HG02943 (cell line): Measurements from ENCODE around the gene ABCC1.

ENCODE experiments used
- ATAC-seq: cut with Tn5 transposase; IDR thresholded peaks from one replicate; pipeline ENCODE4 v1.9.1; 2021; ENCODE audit warnings: mild to moderate bottlenecking, low read depth, moderate library complexity; ENCODE audit not compliant: unreplicated experiment

ABCC1 gene

DNA sequence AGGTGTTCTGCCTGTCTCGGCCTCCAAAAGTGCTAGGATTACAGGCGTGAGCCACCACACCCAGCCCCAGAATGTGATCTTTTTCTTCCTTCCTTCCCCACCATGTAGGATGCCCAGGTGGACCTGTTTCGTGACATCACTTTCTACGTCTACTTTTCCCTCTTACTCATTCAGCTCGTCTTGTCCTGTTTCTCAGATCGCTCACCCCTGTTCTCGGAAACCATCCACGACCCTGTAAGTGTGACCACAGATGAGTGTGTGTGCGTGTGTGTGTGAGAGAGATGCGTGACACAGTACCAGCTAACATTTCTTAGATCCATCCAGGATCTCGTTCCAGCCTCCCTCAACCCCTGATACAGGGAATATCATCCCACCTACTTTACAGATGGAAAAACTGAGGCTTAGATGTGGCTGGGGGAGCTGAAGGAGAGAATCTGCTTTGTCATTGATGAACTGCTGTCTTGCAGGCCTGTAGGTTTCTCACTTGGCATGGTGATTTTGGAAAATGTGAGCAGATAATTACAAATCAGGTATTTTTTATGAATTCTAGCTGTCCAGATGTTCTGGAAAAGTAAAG, 67.1 kb downstream of the ABCC1 start:
- no peak for ATAC-seq

DNA sequence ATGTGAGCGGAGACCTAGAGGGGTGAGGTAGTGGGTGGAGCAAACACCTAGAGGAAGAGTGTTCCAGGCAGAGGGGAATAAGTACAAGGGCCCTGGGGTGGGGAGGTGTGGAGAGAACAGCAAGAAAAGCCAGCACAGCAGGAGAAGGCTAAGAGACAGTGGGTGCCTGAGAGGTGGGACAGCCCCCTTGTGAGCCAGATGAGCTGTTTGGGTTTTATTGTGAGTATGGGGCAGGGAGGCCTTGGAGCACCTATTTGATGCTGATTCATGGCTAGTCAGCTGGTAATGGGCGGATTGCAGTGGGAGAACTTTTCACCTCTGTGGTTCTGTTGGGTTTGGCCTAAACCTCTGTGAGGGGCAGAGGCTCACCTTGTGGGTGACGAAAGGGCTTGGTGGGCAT, 68.4 kb downstream of the ABCC1 start:
- no peak for ATAC-seq

DNA sequence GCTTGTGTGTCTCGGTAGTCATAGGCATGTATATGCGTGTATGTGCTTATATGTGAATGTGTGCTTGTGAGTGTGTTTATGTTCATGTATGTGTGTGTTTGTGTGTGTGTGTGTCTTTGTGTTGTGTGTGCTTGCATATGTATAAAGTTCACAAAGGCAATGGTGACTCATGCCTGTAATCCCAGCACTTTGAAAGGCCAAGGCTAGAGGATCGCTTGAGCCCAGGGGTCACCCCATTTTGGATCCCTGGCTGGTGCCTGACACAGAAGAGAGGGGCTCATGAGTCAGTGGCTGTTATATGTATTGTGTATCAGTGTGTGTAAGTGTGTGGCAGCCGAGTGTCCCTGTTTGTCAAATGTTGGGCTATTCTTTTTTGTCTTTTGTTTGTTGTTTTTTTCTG, 69.3 kb downstream of the ABCC1 start:
- ATAC-seq = no peak

DNA sequence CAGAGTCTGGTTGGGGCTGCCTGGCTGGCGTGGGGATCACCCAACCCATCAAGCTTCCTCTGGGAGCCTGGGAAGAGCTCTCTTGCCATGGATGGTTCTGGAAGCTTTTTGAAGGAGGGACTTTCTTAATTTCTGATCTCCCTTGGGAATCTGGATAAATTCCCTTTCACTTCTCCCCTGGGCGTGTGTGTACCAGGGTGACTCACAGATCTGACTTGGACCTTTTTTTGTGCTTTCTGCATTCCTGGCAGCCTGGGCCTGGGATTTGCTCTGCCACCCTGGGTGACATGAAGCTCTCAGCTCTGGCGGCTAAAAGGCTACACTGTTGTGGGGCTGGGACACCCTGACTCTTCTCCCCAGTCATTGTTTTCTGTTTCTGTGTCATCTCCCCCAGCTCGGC, 70.1 kb downstream of the ABCC1 start:
- no peak for ATAC-seq

DNA sequence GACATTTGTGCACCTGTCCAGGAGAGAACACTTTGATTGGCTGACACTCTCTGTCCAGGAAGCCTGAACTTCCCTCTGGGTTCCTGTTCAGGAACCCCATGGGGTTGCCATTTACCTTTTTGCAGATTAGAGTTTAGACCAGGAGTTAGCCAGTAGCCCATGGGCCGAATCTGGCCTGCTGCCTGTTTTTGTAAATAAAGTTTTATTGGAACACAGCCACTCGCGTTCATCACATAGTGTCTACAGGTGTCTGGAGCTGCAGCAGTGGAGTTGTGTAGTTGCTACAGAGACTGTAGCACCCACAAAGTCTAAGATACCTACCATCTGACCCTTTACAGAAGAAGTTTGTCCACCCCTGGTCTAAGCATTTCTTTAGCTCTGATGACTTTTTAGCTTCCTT, 70.9 kb downstream of the ABCC1 start:
- no peak for ATAC-seq

DNA sequence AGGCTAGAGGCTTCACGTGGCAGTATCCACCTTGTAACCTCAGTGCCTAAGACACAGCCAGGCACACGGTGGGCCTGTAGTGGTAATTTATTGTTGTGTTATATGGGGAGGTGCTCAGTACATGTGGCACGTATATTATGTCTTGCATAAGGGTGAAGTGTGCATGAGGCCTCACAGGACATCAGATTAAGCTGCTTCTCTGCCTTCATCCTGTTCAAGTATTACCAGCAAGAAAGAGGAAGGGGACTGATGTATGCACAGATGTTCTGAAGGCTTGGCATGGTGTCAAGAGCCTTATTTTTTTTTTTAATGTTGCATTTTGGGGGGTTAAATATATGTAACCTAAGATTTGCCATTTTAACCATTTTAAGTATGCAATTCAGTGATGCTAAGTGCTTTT, 71.6 kb downstream of the ABCC1 start:
- ATAC-seq = no peak

DNA sequence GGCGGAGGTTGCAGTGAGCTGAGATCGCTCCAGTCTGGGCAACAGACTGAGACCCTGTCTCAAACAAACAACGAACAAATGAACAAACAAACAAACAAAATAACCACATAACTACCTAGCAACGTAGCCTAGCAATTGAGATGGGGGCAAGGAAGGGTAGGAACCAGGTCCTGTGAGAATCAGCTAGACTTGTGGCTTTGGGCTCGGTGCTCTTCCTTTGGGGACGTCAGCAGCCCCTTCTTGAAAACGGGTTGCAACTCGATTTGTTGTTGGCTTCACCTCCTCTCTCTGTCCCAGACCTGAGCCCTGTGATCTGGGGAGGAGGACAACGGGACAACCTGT, 72.2 kb downstream of the ABCC1 start:
- no peak for ATAC-seq

DNA sequence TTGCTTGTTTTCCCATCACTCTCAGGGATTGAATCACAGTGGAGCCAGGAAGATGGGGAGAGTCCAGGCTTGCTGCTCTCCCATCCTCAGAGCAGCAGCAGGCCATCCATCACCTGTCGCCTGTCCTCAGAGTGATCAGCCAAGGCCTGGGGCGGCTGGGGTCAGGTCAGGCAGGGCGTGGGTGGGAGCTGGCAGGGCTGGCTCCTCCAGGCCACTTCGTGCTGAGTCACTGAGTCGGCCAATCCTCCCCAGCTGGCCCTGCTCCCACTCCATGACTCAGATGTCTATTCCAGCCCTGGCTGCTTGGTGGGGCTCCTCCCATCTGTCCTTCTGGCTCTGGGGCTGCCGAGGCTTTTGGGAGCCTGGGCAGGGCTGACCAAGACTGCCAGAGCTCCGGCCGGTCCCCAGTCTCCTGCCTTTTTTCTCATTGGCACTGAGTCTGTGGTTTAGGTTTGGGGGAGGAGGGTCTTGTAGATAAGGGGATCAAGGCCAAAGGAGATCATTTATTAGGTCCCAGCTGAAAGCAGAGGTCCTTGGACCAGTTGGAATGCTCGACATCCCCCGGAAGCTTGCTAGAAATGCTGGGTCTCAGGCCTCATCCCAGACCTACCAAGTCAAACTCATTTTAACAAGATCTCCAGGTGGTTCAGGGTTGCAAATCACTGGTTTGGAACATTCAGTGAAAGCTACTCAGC, 72.7 kb downstream of the ABCC1 start:
- ATAC-seq = no peak

DNA sequence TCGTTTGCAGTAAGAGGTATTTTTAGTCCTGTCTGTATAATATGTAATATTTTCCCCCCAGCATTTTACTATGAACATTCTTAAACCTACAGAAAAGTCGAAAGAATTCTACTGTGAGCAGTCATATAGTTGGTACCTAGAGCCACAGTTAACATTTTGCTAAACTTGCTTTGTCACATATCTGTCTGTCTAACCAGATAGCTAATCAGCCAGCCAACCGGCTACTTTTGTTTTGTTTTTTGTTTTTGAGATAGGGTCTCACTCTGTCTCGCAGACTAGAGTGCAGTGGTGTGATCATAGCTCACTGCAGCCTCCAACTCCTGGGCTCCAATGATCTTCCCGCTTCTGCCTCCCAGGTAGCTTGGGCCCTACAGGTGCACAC, 73.3 kb downstream of the ABCC1 start:
- no peak for ATAC-seq

DNA sequence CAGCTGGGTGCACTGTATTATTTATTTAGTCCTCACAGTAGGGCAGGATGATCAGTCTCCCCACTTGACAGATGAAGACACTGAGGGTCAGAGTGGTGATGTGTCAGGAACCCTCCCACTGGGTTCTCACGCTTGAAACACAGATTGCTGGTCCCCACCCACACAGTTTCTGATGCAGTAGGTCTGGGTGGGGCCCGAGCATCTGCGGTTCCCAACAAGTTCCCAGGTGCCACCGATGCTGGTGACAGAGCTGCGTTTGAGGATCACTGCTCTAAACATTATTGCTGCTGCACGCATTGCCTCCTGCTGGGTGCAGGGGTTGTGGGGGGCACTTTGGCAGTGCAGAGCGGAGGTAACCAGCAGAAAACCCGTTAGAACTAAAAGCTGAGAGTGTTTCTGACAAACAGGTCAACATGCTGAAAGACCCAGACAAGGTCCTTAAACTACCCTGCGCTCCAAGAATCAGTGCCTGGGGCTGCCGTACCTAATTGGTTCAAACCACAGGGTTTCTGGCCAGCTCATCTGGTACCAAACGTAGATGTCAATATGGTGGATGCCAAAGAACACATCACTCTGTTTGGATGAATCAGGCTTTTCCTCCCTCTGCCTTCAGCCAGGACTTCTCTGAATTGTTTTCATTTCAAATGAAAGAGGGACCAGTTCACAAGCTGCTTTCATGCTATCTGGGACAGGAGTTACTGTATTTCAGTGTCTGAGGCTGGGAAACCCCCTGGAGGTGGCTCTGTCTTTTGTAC, 76.0 kb downstream of the ABCC1 start:
- ATAC-seq = no peak

DNA sequence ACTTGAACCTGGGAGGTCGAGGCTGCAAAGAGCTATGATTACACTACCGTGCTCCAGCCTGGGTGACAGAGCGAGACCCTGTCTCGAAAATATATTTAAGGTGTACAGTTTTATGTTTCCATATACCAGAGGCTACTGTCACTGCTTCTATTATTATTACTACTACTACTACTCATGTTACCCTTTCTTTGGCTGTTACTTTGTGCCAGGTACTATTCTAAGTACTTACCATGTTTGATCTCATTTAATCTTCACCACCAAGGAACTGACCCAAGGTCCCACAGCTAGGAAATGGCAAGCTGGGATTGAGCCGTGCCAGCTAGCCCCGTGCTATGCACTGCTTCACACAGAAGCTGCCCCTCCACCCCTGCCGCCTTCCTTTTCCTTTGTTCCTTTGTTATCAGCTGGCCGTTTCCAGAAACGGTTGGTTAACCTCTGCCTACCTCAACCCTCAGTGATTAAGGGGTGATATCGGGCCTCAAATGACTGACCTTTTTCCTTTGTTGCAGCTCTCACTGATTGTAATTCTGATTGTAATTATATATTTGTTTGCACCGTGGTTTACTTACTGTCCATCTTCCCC, 78.4 kb downstream of the ABCC1 start:
- ATAC-seq = no peak

DNA sequence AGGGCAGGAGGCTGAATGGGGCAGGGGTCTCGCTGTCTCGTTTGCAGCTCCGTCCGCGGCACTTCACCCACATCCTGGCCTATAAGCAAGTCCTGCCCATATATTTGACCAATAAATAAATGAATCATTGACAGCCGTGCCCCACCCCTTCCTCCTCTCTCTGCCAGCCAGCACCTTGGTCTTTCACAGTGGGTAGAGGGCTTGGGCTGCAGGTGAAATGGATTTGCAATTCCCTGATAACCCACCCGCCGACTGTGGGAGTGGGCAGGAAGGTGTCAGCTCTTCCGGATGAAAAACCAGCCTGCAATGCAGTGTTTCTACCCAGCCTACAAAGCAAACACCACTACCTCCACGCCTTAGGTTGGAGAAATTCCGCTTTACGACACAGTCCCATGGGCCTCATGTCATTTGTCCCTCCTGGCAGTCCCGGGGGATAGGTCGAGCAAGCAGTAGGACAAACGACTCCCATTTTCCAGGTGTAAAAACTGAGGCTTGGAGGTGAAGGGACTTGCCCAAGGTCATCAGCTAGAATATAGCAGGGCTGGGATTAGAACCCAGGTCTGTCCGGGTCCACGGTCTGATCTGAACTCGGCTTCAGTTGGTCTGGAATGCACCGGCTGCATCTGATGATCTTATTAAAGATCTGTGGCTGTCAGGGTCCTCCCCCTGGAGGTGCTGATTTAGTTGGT, 79.0 kb downstream of the ABCC1 start:
- no peak for ATAC-seq

DNA sequence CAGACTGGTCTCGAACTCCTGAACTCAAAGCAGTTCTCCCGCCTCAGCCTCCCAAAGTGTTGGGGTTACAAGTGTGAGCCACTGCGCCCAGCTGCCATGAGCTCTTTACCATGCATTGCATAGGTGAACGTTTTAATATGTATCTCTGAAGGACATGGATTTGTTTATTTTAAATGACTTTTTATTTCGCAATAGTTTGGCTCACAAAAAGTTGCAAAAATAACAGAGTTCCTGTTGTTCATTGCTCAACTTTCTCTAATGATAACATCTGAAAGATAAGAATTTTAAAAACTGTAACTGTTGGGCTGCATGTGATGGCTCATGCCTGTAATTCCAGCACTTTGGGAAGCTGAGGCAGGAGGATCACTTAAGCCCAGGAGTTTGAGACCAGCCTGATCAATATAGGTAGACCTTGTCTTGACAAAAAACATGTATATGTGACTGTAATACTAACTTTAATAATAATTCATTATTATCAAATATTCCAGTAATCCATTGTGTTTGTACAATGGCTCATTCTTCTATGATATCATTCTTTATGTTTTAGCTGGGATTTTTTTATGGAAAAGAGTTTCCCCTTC, 80.1 kb downstream of the ABCC1 start:
- no peak for ATAC-seq

DNA sequence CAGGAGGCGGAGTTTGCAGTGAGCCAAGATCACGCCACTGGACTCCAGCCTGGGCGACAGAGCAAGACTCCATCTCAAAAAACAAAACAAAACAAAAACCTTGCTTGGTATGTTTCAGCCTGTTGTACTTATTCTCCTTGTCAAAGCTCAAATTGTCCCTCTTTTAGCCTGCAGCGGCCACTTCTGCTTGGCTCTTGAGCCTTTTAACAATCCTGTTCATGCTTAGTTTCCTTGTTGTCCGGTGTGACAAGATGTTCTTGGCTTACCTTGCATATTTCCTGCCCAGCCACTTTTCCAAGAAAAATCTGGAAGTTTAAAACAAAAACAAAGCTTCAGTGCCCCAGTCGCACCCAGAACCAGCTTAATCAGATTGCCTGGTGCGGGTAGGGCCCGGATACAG, 81.0 kb downstream of the ABCC1 start:
- no peak for ATAC-seq

DNA sequence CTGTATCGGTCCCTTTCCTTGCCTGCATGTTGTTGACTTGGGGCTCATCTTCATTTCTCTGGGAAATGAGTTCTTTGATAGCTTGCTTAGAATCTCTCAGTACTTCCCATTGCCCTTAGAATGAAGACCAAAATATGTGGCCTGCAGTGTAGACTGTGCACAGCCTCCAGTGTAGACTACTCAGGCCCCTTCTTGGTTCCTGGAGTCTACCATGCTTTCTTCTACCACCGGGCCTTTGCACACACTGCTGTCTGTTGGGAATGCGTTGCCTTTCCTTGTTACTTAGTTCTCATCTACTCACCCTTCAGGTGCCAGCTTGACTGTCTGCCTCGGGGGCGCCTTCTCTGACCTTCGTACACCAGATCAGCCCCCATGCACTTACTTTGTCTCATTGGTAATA, 82.0 kb downstream of the ABCC1 start:
- ATAC-seq = no peak

DNA sequence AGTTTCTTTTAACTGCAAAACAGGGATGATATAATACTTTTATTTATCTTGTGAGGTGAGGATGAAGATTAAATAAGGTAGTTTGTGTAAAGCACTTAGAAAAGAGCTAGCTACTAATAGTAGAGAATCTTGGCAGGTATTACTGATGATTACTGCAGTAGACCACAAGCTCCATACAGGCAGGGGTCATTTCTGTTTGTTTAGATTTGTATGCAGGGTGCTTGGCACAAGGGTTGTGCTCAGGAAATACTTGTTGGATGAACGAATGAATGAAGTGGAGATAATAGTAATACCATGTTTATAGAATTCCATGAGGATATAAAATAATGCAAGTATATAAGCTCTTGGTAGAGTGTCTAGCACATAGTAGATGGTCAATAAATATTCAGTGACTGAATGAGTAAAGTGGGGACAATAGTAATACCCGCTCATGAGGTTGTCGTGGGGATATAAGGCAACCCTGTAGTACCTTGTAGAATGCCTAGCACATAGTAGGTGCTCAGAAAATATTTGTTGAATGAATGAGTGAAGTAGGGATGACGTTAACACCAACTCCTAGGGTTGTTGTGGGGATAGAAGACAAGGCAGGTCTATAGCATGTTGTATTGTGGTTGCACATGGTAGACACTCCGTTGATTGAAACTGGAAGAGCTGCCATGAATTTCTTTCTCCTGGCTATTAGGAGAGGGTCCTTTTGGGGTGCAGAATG, 83.0 kb downstream of the ABCC1 start:
- ATAC-seq = no peak

DNA sequence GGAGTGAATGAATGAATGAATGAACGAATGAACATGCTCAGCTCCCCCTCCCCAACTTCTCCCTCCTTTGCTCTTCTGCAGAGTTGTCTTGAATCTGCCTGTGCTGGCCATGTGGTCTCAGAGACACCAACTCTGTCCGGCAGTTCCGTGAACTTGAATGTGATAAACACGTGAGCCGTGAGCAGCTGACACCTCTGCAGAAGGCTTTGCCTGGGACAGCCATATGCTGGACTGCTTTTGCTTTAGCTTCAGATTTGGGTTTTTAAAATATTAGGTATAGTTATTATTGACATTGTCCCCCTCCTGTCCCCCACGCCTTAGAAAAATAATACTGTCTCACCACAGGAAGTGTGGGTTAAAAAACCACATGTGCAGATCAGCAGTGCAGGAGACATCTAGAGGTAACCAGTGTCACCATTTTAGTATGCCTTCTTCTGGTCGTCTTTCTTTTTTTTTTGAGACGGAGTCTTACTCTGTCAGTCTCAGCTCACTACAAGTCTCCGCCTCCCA, 83.8 kb downstream of the ABCC1 start:
- no peak for ATAC-seq

DNA sequence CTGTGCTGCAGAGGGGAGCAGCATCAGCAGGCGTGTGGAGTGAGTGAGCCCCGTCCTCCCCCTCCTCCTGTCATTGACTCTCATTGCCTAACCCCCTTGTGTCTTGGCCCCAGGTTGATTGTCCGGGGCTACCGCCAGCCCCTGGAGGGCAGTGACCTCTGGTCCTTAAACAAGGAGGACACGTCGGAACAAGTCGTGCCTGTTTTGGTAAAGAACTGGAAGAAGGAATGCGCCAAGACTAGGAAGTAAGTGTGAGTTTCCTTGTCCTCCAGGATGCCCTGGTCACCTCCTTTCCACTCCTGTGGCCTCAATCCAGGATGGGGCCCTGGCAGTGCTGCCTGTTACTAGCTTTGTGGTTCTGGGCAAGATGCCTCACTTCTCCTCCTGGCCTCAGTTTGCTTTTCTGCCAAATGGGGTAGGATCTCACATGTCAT, 87.0 kb downstream of the ABCC1 start:
- no peak for ATAC-seq

DNA sequence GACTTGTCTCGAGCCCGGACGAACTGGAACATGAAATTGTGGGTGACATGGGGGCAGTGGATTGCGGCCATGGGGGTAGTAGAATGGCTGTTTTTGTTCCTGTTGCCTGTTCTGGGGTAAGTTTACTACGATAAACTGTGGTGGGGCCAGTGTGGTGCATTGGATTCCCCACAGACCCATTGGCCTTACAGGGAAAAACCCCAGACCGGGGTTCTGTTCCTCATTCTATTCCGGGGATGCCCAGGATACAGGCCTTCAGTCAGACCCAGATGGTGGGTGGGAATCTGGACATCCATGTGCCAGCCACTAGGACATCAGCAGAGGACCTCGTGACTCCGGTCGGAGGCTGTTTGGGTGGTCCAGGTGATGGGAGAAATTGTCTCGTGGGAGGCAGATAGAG, 88.1 kb downstream of the ABCC1 start:
- no peak for ATAC-seq

DNA sequence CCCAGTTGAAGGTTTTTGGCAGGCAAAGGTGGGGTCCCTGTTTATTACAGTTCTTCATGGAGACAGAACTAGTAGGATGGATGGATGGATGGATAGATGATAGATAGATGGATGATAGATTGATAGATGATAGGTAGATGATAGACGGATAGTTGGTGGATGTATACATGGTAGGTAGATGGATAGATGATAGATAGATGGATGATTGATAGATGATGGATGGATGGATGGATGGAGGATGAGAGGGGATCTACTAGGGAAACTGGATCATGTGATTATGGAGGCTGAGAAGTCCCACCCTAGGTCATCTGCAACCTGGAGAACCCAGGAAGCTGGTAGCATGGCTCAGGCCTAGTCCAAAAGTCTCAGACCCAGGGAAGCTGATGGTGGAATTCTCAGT, 88.6 kb downstream of the ABCC1 start:
- ATAC-seq = no peak
